ENCODE results near the gene ATXN7L1.

ATXN7L1 gene

GRCh38 chr7:105590793-105591192, 285.6 kb downstream of the ATXN7L1 start:
- TF ChIP-seq CTCF (IDR thresholded peaks at IDR 0.05; ENCODE audit: low read depth, low read length, missing control alignments), result no peak
- no peak for DNase-seq (ENCODE audit: extremely low read depth, low read depth)
- no peak overlapping the region for H3K4me3 ChIP-seq (replicated peaks; ENCODE audit: low read depth, low read length)

- peak; percentile 69 for TF ChIP-seq CTCF (IDR thresholded peaks at IDR 0.05; ENCODE audit: low read depth, low read length, missing control alignments)
- DNase-seq (ENCODE audit: extremely low read depth, low read depth), result peak; percentile 74
These were observed 286.9 kb downstream of the ATXN7L1 start for GRCh38 chr7:105589356-105590077.

GRCh38 chr7:105587909-105588635, 288.3 kb downstream of the ATXN7L1 start:
- no peak for TF ChIP-seq CTCF (IDR thresholded peaks at IDR 0.05; ENCODE audit: low read depth, low read length, missing control alignments)
- no peak overlapping the region for H3K4me3 ChIP-seq (replicated peaks; ENCODE audit: low read depth, low read length)
- DNase-seq (ENCODE audit: extremely low read depth, low read depth), result no peak

More at GRCh38 chr7:105589356-105590077, 286.9 kb downstream of the ATXN7L1 start:
- no peak overlapping the region for H3K4me3 ChIP-seq (replicated peaks; ENCODE audit: low read depth, low read length)

GRCh38 chr7:105585850-105586500, 290.4 kb downstream of the ATXN7L1 start:
- H3K4me3 ChIP-seq (replicated peaks; ENCODE audit: low read depth, low read length), result no peak overlapping the region
- DNase-seq (ENCODE audit: extremely low read depth, low read depth), result no peak
- TF ChIP-seq CTCF (IDR thresholded peaks at IDR 0.05; ENCODE audit: low read depth, low read length, missing control alignments), result no peak

- TF ChIP-seq CTCF (IDR thresholded peaks at IDR 0.05; ENCODE audit: low read depth, low read length, missing control alignments), result no peak
- no peak overlapping the region for H3K4me3 ChIP-seq (replicated peaks; ENCODE audit: low read depth, low read length)
- DNase-seq (ENCODE audit: extremely low read depth, low read depth), result no peak
These were observed 292.2 kb downstream of the ATXN7L1 start for GRCh38 chr7:105584165-105584564.

GRCh38 chr7:105583061-105583460, 293.3 kb downstream of the ATXN7L1 start:
- no peak for DNase-seq (ENCODE audit: extremely low read depth, low read depth)
- H3K4me3 ChIP-seq (replicated peaks; ENCODE audit: low read depth, low read length), result no peak overlapping the region
- TF ChIP-seq CTCF (IDR thresholded peaks at IDR 0.05; ENCODE audit: low read depth, low read length, missing control alignments), result no peak

Measured in HFF-Myc (cell line).